ENCODE measurements around the gene TRIP13.
"Not testable (repeated sequence)": the region's sequence is repeated elsewhere in the genome, so short reads cannot be mapped to it uniquely, and the experiment has no call there.

- TF ChIP-seq RFX5 (IDR thresholded peaks at IDR 0.05; ENCODE audit: low read depth, low read length); PBX2 (CRISPR knock-in tag; IDR thresholded peaks at IDR 0.05; ENCODE audit: low read depth); PBX2 (tag; conservative IDR thresholded peaks at IDR 0.05; ENCODE audit: low read depth); ZNF764 (CRISPR knock-in tag; IDR thresholded peaks at IDR 0.05; ENCODE audit: low read depth); ESRRA (IDR thresholded peaks at IDR 0.05; ENCODE audit: borderline replicate concordance, low read depth); GABPA (tag; conservative IDR thresholded peaks at IDR 0.05; ENCODE audit: low read depth): not testable (repeated sequence)
Measured at GRCh38 chr5:847736-848135, 44.9 kb upstream of the TRIP13 start.

Measured in K562 (cell line).